Type B pancreatic cell (in vitro differentiated cells): ENCODE measurements around the gene JAZF1. TPM values are rescaled to one million over a fixed set of nuclear protein-coding genes. Genes with fewer than 3 reads are reported as not detected.

ENCODE experiments used
- DNase-seq: peaks from one replicate; pipeline ENCODE4 v3.0.0; 2021; ENCODE audit warnings: mixed read lengths; ENCODE audit not compliant: unreplicated experiment; ENCODE audit errors: extremely low spot score
- H3K27ac Mint-ChIP-seq: 2 replicates; pipeline ENCODE4 v1.8.0; 2021; ENCODE audit warnings: mild to moderate bottlenecking, mixed read lengths
- H3K27me3 Mint-ChIP-seq: 2 replicates; pipeline ENCODE4 v1.8.0; 2021; ENCODE audit warnings: mixed read lengths
- H3K36me3 Mint-ChIP-seq: 2 replicates; pipeline ENCODE4 v1.8.0; 2021; ENCODE audit warnings: mixed read lengths
- H3K4me1 Mint-ChIP-seq: one replicate; pipeline ENCODE4 v1.8.0; 2021; ENCODE audit warnings: mixed read lengths; ENCODE audit not compliant: unreplicated experiment
- H3K4me3 Mint-ChIP-seq: 2 replicates; pipeline ENCODE4 v1.8.0; 2021; ENCODE audit warnings: mild to moderate bottlenecking, mixed read lengths
- H3K9me3 Mint-ChIP-seq: 2 replicates; pipeline ENCODE4 v1.8.0; 2021; ENCODE audit warnings: mixed read lengths
- CTCF ChIP-seq: fragments of 200-600 bp; sonication (generic); conservative IDR thresholded peaks from 2 replicates; pipeline ENCODE4 v1.5.0; 2021; ENCODE audit warnings: antibody characterized with exemption, mild to moderate bottlenecking
- total RNA-seq: library from RNA; stranded (reverse); gene quantifications from 2 replicates; pipeline ENCODE4 v1.2.1, GENCODE V29; 2021; ENCODE audit warnings: low replicate concordance

Gene JAZF1
- total RNA-seq, 1 donor from 2014 or later = 4.9 TPM

GRCh38 chr7:28008171-28008570 lies 172.4 kb downstream of the JAZF1 start:
- H3K4me1 Mint-ChIP-seq = peaks cover 8% of the 10 kb centered on the region
- no peaks in the 10 kb centered on the region for H3K9me3 Mint-ChIP-seq
- H3K4me3 Mint-ChIP-seq = no peak overlapping the region
- H3K36me3 Mint-ChIP-seq = no peaks in the 10 kb centered on the region
- no peaks in the 10 kb centered on the region for H3K27me3 Mint-ChIP-seq
- no peak overlapping the region for H3K27ac Mint-ChIP-seq
- TF ChIP-seq CTCF = no peak
- DNase-seq = no peak

- Mint-ChIP-seq H3K4me3 (no peak overlapping the region), H3K4me1 (peaks cover 8% of the 10 kb centered on the region), H3K27ac (no peak overlapping the region), H3K36me3 (no peaks in the 10 kb centered on the region), H3K27me3 (no peaks in the 10 kb centered on the region), H3K9me3 (no peaks in the 10 kb centered on the region)
- no peak for DNase-seq
- no peak for TF ChIP-seq CTCF
Measured at GRCh38 chr7:28006491-28006890, 174.1 kb downstream of the JAZF1 start.

GRCh38 chr7:28005847-28006231 lies 174.8 kb downstream of the JAZF1 start:
- peaks cover 8% of the 10 kb centered on the region for H3K4me1 Mint-ChIP-seq
- H3K36me3 Mint-ChIP-seq = no peaks in the 10 kb centered on the region
- H3K27ac Mint-ChIP-seq = no peak overlapping the region
- TF ChIP-seq CTCF = no peak
- DNase-seq = no peak
- H3K4me3 Mint-ChIP-seq = no peak overlapping the region
- no peaks in the 10 kb centered on the region for H3K9me3 Mint-ChIP-seq
- no peaks in the 10 kb centered on the region for H3K27me3 Mint-ChIP-seq

GRCh38 chr7:28005075-28005846 lies 175.3 kb downstream of the JAZF1 start:
- H3K9me3 Mint-ChIP-seq = no peaks in the 10 kb centered on the region
- no peaks in the 10 kb centered on the region for H3K27me3 Mint-ChIP-seq
- peaks cover 8% of the 10 kb centered on the region for H3K4me1 Mint-ChIP-seq
- no peak for TF ChIP-seq CTCF
- DNase-seq = no peak
- H3K4me3 Mint-ChIP-seq = no peak overlapping the region
- H3K27ac Mint-ChIP-seq = no peak overlapping the region
- H3K36me3 Mint-ChIP-seq = no peaks in the 10 kb centered on the region

GRCh38 chr7:28003408-28003807 lies 177.2 kb downstream of the JAZF1 start:
- DNase-seq = no peak
- H3K27ac Mint-ChIP-seq = no peak overlapping the region
- H3K36me3 Mint-ChIP-seq = no peaks in the 10 kb centered on the region
- H3K27me3 Mint-ChIP-seq = no peaks in the 10 kb centered on the region
- H3K9me3 Mint-ChIP-seq = no peaks in the 10 kb centered on the region
- peaks cover 8% of the 10 kb centered on the region for H3K4me1 Mint-ChIP-seq
- H3K4me3 Mint-ChIP-seq = no peak overlapping the region
- TF ChIP-seq CTCF = no peak
